Activated effector memory CD4-positive, alpha-beta T cell treated with anti-CD3 and anti-CD28 coated beads, Interleukin-2, amount 50 U/mL, for 16 hours (primary cell): ENCODE measurements around the gene POU2F3.
A peak's percentile ranks its signal among the peaks of the same experiment; 100 is the strongest.
"Not testable (repeated sequence)": the region's sequence is repeated elsewhere in the genome, so short reads cannot be mapped to it uniquely, and the experiment has no call there.

Experiments used
- DNase-seq: peaks from one replicate; pipeline ENCODE4 v3.0.0-alpha.2; 2020

Gene POU2F3

GRCh38 chr11:120227228-120227852 lies 12.6 kb upstream of the POU2F3 start:
- no peak for DNase-seq

- no peak for DNase-seq
Observed at GRCh38 chr11:120228794-120229384, 11.1 kb upstream of the POU2F3 start.

GRCh38 chr11:120229451-120230424 lies 10.2 kb upstream of the POU2F3 start:
- DNase-seq = no peak

- no peak for DNase-seq
Observed at GRCh38 chr11:120230433-120231071, 9.4 kb upstream of the POU2F3 start.

- DNase-seq = no peak
Observed at GRCh38 chr11:120231963-120232362, 8.0 kb upstream of the POU2F3 start.

- DNase-seq = no peak
Observed at GRCh38 chr11:120233207-120233803, 6.6 kb upstream of the POU2F3 start.

- DNase-seq = peak; percentile 80
Observed at GRCh38 chr11:120235024-120235628, 4.8 kb upstream of the POU2F3 start.

GRCh38 chr11:120236169-120237107 lies 3.5 kb upstream of the POU2F3 start:
- no peak for DNase-seq

- DNase-seq = no peak
Observed at GRCh38 chr11:120238968-120239620, 846 bp upstream of the POU2F3 start.

- DNase-seq = no peak
Observed at GRCh38 chr11:120240866-120241265, 926 bp downstream of the POU2F3 start.

GRCh38 chr11:120241277-120241676 lies 1.3 kb downstream of the POU2F3 start:
- DNase-seq = no peak

GRCh38 chr11:120243221-120243620 lies 3.3 kb downstream of the POU2F3 start:
- DNase-seq = no peak

GRCh38 chr11:120244476-120245365 lies 4.8 kb downstream of the POU2F3 start:
- no peak for DNase-seq

- DNase-seq = no peak
Observed at GRCh38 chr11:120245434-120245833, 5.5 kb downstream of the POU2F3 start.

- DNase-seq = no peak
Observed at GRCh38 chr11:120248551-120249278, 8.8 kb downstream of the POU2F3 start.

GRCh38 chr11:120249279-120250262 lies 9.6 kb downstream of the POU2F3 start:
- no peak for DNase-seq

- DNase-seq = not testable (repeated sequence)
Observed at GRCh38 chr11:120253377-120253776, 13.4 kb downstream of the POU2F3 start.
